Measurements from ENCODE around the gene KRTAP29-1. TPM values are rescaled to one million over a fixed set of nuclear protein-coding genes. Genes with fewer than 3 reads are reported as not detected.
A peak's percentile ranks its signal among the peaks of the same experiment; 100 is the strongest.

KRTAP29-1 gene
- total RNA-seq, 2 experiments from 2014 or later = not detected

GRCh38 chr17:41322094-41322902, 19.6 kb upstream of the KRTAP29-1 start:
- no peak overlapping the region for H2AFZ ChIP-seq (ENCODE audit: low read length)
- H3K4me3 ChIP-seq (ENCODE audit: low read depth, low read length, poor library complexity, severe bottlenecking) = no peak overlapping the region
- H3K9me3 ChIP-seq (ENCODE audit: low read length) = no peaks in the 10 kb centered on the region
- no peaks in the 10 kb centered on the region for H3K9me2 ChIP-seq (ENCODE audit: insufficient read depth, low read length)
- H3K4me2 ChIP-seq (ENCODE audit: low read length) = no peak overlapping the region
- no peaks in the 10 kb centered on the region for H4K20me1 ChIP-seq (ENCODE audit: insufficient read depth, low read length)
- no peaks in the 10 kb centered on the region for H3K36me3 ChIP-seq (ENCODE audit: insufficient read depth, low read length)
- ChIA-PET CTCF (ENCODE audit: unreplicated experiment) (no interaction called here), POLR2A (no interaction called here)
- no peaks in the 10 kb centered on the region for H3K79me2 ChIP-seq (ENCODE audit: insufficient read depth, low read depth, low read length)
- no TSS peak for BruUV-seq (replicated peaks)
- peak; percentile 46 for DNase-seq (ENCODE audit: low spot score)
- H3K27ac ChIP-seq (ENCODE audit: low read depth, low read length, poor library complexity, severe bottlenecking) = no peak overlapping the region
- intact Hi-C loops (cut with micrococcal nuclease; ENCODE audit: unreplicated experiment) = loop anchor here (2.0 to 10.0 kb wide), 3 partner anchors 343 to 517 kb away; no protein-coding TSS in a partner anchor
- H3K4me1 ChIP-seq (ENCODE audit: insufficient read depth, low read length, poor library complexity, severe bottlenecking) = no peaks in the 10 kb centered on the region
- no peak for TF ChIP-seq EZH2phosphoT487 (IDR thresholded peaks at IDR 0.05; ENCODE audit: borderline replicate concordance, low read depth, low read length)
- peak; percentile 80 for TF ChIP-seq CTCF (conservative IDR thresholded peaks at IDR 0.05; ENCODE audit: low read length)

- no peaks in the 10 kb centered on the region for H3K36me3 ChIP-seq (ENCODE audit: insufficient read depth, low read length)
- ChIA-PET POLR2A (no interaction called here), CTCF (ENCODE audit: unreplicated experiment) (no interaction called here)
- no peak overlapping the region for H2AFZ ChIP-seq (ENCODE audit: low read length)
- no peak overlapping the region for H3K4me3 ChIP-seq (ENCODE audit: low read depth, low read length, poor library complexity, severe bottlenecking)
- BruUV-seq (replicated peaks) = no TSS peak
- H3K4me2 ChIP-seq (ENCODE audit: low read length) = no peak overlapping the region
- intact Hi-C loops (cut with micrococcal nuclease; ENCODE audit: unreplicated experiment) = no loop called here
- no peaks in the 10 kb centered on the region for H4K20me1 ChIP-seq (ENCODE audit: insufficient read depth, low read length)
- H3K79me2 ChIP-seq (ENCODE audit: insufficient read depth, low read depth, low read length) = no peaks in the 10 kb centered on the region
- no peak for DNase-seq (ENCODE audit: low spot score)
- no peaks in the 10 kb centered on the region for H3K9me2 ChIP-seq (ENCODE audit: insufficient read depth, low read length)
- H3K27ac ChIP-seq (ENCODE audit: low read depth, low read length, poor library complexity, severe bottlenecking) = no peak overlapping the region
- H3K4me1 ChIP-seq (ENCODE audit: insufficient read depth, low read length, poor library complexity, severe bottlenecking) = no peaks in the 10 kb centered on the region
- no peaks in the 10 kb centered on the region for H3K9me3 ChIP-seq (ENCODE audit: low read length)
- TF ChIP-seq EZH2phosphoT487 (IDR thresholded peaks at IDR 0.05; ENCODE audit: borderline replicate concordance, low read depth, low read length) (no peak), CTCF (conservative IDR thresholded peaks at IDR 0.05; ENCODE audit: low read length) (no peak)
Measured at GRCh38 chr17:41318231-41318630, 15.6 kb upstream of the KRTAP29-1 start.

GRCh38 chr17:41315814-41316445, 13.3 kb upstream of the KRTAP29-1 start:
- intact Hi-C loops (cut with micrococcal nuclease; ENCODE audit: unreplicated experiment) = no loop called here
- POLR2A ChIA-PET = no interaction called here
- no peaks in the 10 kb centered on the region for H3K4me1 ChIP-seq (ENCODE audit: insufficient read depth, low read length, poor library complexity, severe bottlenecking)
- no peaks in the 10 kb centered on the region for H3K9me2 ChIP-seq (ENCODE audit: insufficient read depth, low read length)
- no peak overlapping the region for H2AFZ ChIP-seq (ENCODE audit: low read length)
- CTCF ChIA-PET (ENCODE audit: unreplicated experiment) = no interaction called here
- H3K27ac ChIP-seq (ENCODE audit: low read depth, low read length, poor library complexity, severe bottlenecking) = no peak overlapping the region
- H3K9me3 ChIP-seq (ENCODE audit: low read length) = no peaks in the 10 kb centered on the region
- H4K20me1 ChIP-seq (ENCODE audit: insufficient read depth, low read length) = no peaks in the 10 kb centered on the region
- TF ChIP-seq EZH2phosphoT487 (IDR thresholded peaks at IDR 0.05; ENCODE audit: borderline replicate concordance, low read depth, low read length) (no peak), CTCF (conservative IDR thresholded peaks at IDR 0.05; ENCODE audit: low read length) (no peak)
- H3K4me3 ChIP-seq (ENCODE audit: low read depth, low read length, poor library complexity, severe bottlenecking) = no peak overlapping the region
- no peaks in the 10 kb centered on the region for H3K36me3 ChIP-seq (ENCODE audit: insufficient read depth, low read length)
- BruUV-seq (replicated peaks) = no TSS peak
- no peak for DNase-seq (ENCODE audit: low spot score)
- H3K79me2 ChIP-seq (ENCODE audit: insufficient read depth, low read depth, low read length) = no peaks in the 10 kb centered on the region
- H3K4me2 ChIP-seq (ENCODE audit: low read length) = no peak overlapping the region

All from OCI-LY7 (cell line).